NCI-H146 (cell line): ENCODE results near the gene DNMT3A.

Experiments
- DNase-seq: peaks from one replicate; lab custom pipeline; 2025; lab: John Stamatoyannopoulos, UW

DNMT3A gene

GRCh38 chr2:25324905-25325592 is 16.7 kb downstream of the DNMT3A start:
- DNase-seq, result no peak

- DNase-seq, result no peak
These were observed 17.5 kb downstream of the DNMT3A start for GRCh38 chr2:25324251-25324650.

- no peak for DNase-seq
These were observed 18.0 kb downstream of the DNMT3A start for GRCh38 chr2:25323610-25324189.

- DNase-seq, result no peak
These were observed 18.6 kb downstream of the DNMT3A start for GRCh38 chr2:25323042-25323514.

GRCh38 chr2:25322312-25322711 is 19.4 kb downstream of the DNMT3A start:
- no peak for DNase-seq

- no peak for DNase-seq
These were observed 21.6 kb downstream of the DNMT3A start for GRCh38 chr2:25320077-25320476.

GRCh38 chr2:25316101-25316500 is 25.6 kb downstream of the DNMT3A start:
- DNase-seq, result no peak

GRCh38 chr2:25315316-25315680 is 26.4 kb downstream of the DNMT3A start:
- DNase-seq, result no peak

- no peak for DNase-seq
These were observed 27.0 kb downstream of the DNMT3A start for GRCh38 chr2:25314514-25315315.

GRCh38 chr2:25313711-25314513 is 27.8 kb downstream of the DNMT3A start:
- no peak for DNase-seq

- DNase-seq, result peak; percentile 17
These were observed 28.6 kb downstream of the DNMT3A start for GRCh38 chr2:25312958-25313710.

- DNase-seq, result peak; percentile 55
These were observed 29.7 kb downstream of the DNMT3A start for GRCh38 chr2:25311865-25312575.

- DNase-seq, result peak; percentile 96
These were observed 30.5 kb downstream of the DNMT3A start for GRCh38 chr2:25310965-25311864.

- DNase-seq, result no peak
These were observed 31.1 kb downstream of the DNMT3A start for GRCh38 chr2:25310709-25310964.

GRCh38 chr2:25309402-25309801 is 32.3 kb downstream of the DNMT3A start:
- DNase-seq, result peak; percentile 50

GRCh38 chr2:25308599-25308998 is 33.1 kb downstream of the DNMT3A start:
- no peak for DNase-seq

- DNase-seq, result no peak
These were observed 33.7 kb downstream of the DNMT3A start for GRCh38 chr2:25307949-25308557.

- no peak for DNase-seq
These were observed 34.9 kb downstream of the DNMT3A start for GRCh38 chr2:25306777-25307368.

GRCh38 chr2:25305775-25306174 is 36.0 kb downstream of the DNMT3A start:
- no peak for DNase-seq
